ENCODE data around the gene ENTPD7.

DNA sequence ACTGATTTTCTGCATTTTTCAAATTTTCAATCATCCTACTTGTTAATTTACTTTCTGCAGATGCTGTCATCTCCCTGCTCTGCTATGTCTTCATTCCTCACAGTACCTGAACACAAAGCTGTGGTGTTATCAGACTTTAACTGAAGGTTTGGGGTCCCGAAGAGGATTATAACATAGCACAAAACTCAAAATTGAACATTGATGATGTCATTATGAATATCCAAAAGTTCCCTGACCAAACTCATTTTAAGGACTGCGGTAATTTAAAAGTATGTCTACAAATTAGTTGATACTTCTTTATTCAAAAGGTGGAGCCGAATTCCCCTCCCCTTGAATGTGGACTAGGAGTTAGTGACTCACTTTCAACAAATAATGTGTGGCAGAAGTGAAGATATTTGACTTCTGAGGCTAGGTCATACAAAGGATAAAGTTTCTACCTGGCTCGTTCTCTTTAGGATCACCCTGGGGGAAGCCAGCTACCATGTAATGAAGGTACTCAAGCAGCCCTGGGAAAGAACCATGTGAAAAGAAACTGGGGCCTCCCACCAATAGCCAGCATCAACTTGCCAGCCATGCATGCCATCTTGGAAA lies 6.4 kb upstream of the ENTPD7 start:
- TF ChIP-seq, protein P1, sequence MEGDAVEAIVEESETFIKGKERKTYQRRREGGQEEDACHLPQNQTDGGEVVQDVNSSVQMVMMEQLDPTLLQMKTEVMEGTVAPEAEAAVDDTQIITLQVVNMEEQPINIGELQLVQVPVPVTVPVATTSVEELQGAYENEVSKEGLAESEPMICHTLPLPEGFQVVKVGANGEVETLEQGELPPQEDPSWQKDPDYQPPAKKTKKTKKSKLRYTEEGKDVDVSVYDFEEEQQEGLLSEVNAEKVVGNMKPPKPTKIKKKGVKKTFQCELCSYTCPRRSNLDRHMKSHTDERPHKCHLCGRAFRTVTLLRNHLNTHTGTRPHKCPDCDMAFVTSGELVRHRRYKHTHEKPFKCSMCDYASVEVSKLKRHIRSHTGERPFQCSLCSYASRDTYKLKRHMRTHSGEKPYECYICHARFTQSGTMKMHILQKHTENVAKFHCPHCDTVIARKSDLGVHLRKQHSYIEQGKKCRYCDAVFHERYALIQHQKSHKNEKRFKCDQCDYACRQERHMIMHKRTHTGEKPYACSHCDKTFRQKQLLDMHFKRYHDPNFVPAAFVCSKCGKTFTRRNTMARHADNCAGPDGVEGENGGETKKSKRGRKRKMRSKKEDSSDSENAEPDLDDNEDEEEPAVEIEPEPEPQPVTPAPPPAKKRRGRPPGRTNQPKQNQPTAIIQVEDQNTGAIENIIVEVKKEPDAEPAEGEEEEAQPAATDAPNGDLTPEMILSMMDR (IDR thresholded peaks at IDR 0.05; ENCODE audit: borderline replicate concordance, extremely low read depth, low read length, poor library complexity, severe bottlenecking), result no peak
- TF ChIP-seq EZH2 (IDR thresholded peaks at IDR 0.05; ENCODE audit: borderline replicate concordance, low read depth, low read length, severe bottlenecking), result no peak
